BLaER1 treated with 17β-estradiol and CSF1 and Interleukin-3, amounts not matched to agents 10 nM and 100 nM (cell line): Measurements from ENCODE around the gene BUD31.

Experiments
- H3K27ac ChIP-seq, 11 experiments: shearing (Covaris generic); formaldehyde crosslinking; 2 replicates each; pipeline ENCODE4 v1.8.1; 2022
- H3K27me3 ChIP-seq, 11 experiments: shearing (Covaris generic); formaldehyde crosslinking; 2 replicates each; pipeline ENCODE4 v1.8.1; 2022
- H3K36me3 ChIP-seq, 11 experiments: shearing (Covaris generic); formaldehyde crosslinking; 2 replicates each; pipeline ENCODE4 v1.8.1; 2022
- H3K4me1 ChIP-seq, 10 experiments: shearing (Covaris generic); formaldehyde crosslinking; 2 replicates each; pipeline ENCODE4 v1.8.1; 2022
- H3K4me2 ChIP-seq, 11 experiments: shearing (Covaris generic); formaldehyde crosslinking; 2 replicates each; pipeline ENCODE4 v1.8.1; 2022
- H3K4me3 ChIP-seq, 10 experiments: shearing (Covaris generic); formaldehyde crosslinking; 2 replicates each; pipeline ENCODE4 v1.8.1; 2022
- H3K9ac ChIP-seq, 11 experiments: shearing (Covaris generic); formaldehyde crosslinking; 2 replicates each; pipeline ENCODE4 v1.8.1; 2022
- H3K9me3 ChIP-seq, 11 experiments: shearing (Covaris generic); formaldehyde crosslinking; replicated peaks in 1 of 11; 2 replicates each; pipeline ENCODE4 v1.8.1; 2022
- H4K20me1 ChIP-seq, 11 experiments: shearing (Covaris generic); formaldehyde crosslinking; 2 replicates each; pipeline ENCODE4 v1.8.1; 2022
- Cebpa-rat ChIP-seq, 11 experiments: shearing (Covaris generic); IDR thresholded peaks; 2 replicates each; pipeline ENCODE4 v1.8.1; 2022

Gene BUD31

DNA sequence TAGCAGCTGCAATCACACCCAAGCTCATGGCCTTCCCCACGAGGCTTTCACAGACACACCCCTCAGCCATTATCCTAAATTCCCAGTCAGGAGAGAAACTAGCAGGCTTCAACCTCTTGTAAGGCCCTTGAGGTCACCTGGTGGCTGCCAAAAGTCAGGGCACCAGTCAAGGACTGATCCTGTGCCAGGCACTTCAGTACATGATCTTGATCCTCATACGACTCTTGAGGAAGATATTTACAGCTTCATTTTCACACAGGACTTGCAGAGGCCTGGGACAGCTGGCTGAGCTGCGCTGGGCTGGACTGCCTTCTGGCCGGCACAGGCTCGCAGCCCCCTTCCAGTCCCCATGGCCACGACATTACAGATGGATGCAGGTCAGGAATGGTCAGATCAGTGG is 9.2 kb upstream of the BUD31 start:
- Histone ChIP-seq H3K36me3 (peaks cover 97 to 99% (median 98%) of the 10 kb centered on the region in 11 experiments), H3K4me1 (peaks cover 0 to 5% (median 3%) of the 10 kb centered on the region in 10 experiments; a peak in 8 of 20 replicates), H3K9ac (0 out of 22 replicates have a peak overlapping the region, but pooled peaks of 1 of the 11 experiments have one; percentile 13), H3K9me3 (no peaks in the 10 kb centered on the region), H3K27me3 (no peaks in the 10 kb centered on the region), H4K20me1 (peaks cover 51 to 100% (median 97%) of the 10 kb centered on the region in 11 experiments), H3K4me2 (no peak overlapping the region), H3K27ac (0 out of 22 replicates have a peak overlapping the region, but pooled peaks of 1 of the 11 experiments have one; percentile 15), H3K4me3 (no peak overlapping the region)
- no peak for TF ChIP-seq Cebpa-rat (IDR thresholded peaks at IDR 0.05)

DNA sequence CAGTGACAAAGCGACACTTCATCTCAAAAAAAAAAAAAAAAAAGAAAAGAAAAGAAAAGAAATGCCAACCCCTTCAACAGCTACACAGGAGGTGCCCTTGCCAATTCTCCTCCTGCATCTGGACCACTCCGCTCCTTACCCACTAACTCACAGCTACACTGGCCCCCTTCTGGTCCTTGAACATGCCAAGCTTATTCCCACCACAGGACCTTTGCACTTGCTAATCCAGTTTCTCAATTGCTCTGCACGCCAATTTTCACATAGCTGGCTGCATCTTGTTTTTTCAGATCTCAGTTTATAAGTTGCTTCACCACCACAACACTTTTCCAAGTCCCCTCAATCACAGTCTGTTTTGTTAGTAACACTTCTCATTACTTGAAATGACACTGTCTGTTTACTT is 5.9 kb upstream of the BUD31 start:
- H3K4me1 ChIP-seq, result peaks cover 17 to 33% (median 24%) of the 10 kb centered on the region in 10 experiments
- peaks cover 71 to 87% (median 81%) of the 10 kb centered on the region in 11 experiments for H3K36me3 ChIP-seq
- no peak overlapping the region for H3K4me3 ChIP-seq
- TF ChIP-seq Cebpa-rat (IDR thresholded peaks at IDR 0.05), result no peak
- no peaks in the 10 kb centered on the region for H3K9me3 ChIP-seq
- H3K27ac ChIP-seq, result no peak overlapping the region
- no peaks in the 10 kb centered on the region for H3K27me3 ChIP-seq
- peaks cover 68 to 100% (median 97%) of the 10 kb centered on the region in 11 experiments for H4K20me1 ChIP-seq
- no peak overlapping the region for H3K4me2 ChIP-seq
- H3K9ac ChIP-seq, result no peak overlapping the region

DNA sequence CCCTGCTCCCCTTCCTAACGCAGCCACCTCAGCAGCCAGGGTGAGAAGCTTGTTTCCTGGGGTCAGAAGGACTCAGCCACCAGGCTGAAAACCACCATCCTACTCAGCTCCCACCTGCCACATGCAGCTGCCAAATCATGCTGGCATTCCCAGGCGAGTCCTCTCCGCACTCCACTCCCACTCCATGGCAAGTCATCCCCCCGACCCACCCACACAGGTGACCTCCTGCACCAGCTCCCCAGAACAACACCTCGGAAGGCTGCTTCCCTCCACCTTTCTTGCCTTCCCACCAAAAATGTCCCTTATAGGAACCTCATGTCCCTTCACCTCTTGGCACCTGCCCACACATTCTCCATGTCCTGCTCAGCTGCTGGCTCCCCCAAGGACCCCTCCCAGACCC is 5.0 kb upstream of the BUD31 start:
- no peak overlapping the region for H3K4me2 ChIP-seq
- no peaks in the 10 kb centered on the region for H3K27me3 ChIP-seq
- peaks cover 62 to 78% (median 72%) of the 10 kb centered on the region in 11 experiments for H3K36me3 ChIP-seq
- TF ChIP-seq Cebpa-rat (IDR thresholded peaks at IDR 0.05), result no peak
- no peaks in the 10 kb centered on the region for H3K9me3 ChIP-seq
- peaks cover 65 to 92% (median 88%) of the 10 kb centered on the region in 11 experiments for H4K20me1 ChIP-seq
- H3K9ac ChIP-seq, result peak overlapping the region in 1 of 11 experiments; percentile 4; a peak in 1 of 22 replicates
- peaks cover 17 to 33% (median 24%) of the 10 kb centered on the region in 10 experiments for H3K4me1 ChIP-seq
- H3K4me3 ChIP-seq, result no peak overlapping the region
- H3K27ac ChIP-seq, result no peak overlapping the region

DNA sequence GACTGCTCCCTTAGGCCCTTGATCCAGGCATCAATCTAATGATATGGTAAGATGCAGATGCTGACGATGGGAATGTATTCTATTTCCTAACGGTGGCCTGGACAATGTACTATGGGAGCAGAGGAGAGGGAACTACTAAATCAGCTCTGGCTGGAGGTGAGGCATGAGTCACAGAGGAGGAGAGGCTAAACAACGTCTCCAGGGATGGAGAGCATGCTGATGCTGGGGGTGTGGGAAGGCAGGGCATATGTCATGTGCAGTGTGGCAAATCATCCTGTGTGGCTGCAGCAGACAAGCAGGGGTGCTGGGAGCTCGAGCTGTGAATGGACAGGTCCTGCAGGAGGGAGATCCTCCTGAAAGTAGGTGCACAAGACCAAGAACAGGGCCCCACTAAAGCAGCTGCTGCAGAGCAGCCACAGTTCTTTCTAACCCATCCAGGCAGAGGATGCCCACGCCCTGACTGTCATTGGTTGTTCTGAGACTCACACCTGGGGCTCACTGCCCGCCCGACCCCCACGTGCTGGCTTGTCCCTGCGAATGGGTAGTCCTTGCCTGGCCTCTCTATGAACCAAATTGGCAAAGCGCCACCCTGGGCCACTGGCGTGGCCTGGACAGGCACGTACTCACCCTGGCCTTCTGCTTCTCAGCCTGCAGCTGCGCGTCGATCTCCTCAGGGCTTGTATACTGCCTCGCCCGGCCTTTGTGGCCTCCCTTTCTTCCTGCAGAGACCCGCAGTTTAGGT is 4.4 kb upstream of the BUD31 start:
- H3K9me3 ChIP-seq, result no peaks in the 10 kb centered on the region
- no peak overlapping the region for H3K27ac ChIP-seq
- no peaks in the 10 kb centered on the region for H3K27me3 ChIP-seq
- H4K20me1 ChIP-seq, result peaks cover 64 to 91% (median 84%) of the 10 kb centered on the region in 11 experiments
- no peak overlapping the region for H3K4me3 ChIP-seq
- no peak overlapping the region for H3K4me2 ChIP-seq
- TF ChIP-seq Cebpa-rat (IDR thresholded peaks at IDR 0.05), result no peak
- peak overlapping the region in 2 of 11 experiments; percentile 4 to 11; a peak in 3 of 22 replicates for H3K9ac ChIP-seq
- H3K4me1 ChIP-seq, result peaks cover 17 to 33% (median 24%) of the 10 kb centered on the region in 10 experiments
- H3K36me3 ChIP-seq, result peaks cover 56 to 72% (median 65%) of the 10 kb centered on the region in 11 experiments

DNA sequence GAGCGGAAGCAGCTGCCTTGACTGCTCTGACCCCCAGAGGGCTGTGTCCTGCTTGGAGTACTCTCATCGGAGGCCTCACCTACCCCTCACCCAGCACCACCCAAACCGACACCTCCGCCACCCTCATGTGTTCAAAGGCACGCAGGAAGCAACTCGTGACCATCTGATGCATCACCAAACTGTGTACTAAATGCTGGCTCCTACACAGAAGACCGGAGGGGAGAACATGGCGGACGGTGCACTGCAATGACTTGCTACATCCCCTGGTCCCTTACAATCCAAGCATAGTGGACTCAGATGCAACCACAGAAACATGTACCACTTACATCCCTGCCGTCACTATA is 3.8 kb upstream of the BUD31 start:
- Histone ChIP-seq H3K4me1 (peaks cover 21 to 36% (median 27%) of the 10 kb centered on the region in 10 experiments), H3K4me3 (no peak overlapping the region), H3K36me3 (peaks cover 51 to 67% (median 60%) of the 10 kb centered on the region in 11 experiments), H3K27ac (no peak overlapping the region), H3K9ac (peak overlapping the region in 1 of 11 experiments; percentile 11; a peak in 3 of 22 replicates), H3K27me3 (no peaks in the 10 kb centered on the region), H3K9me3 (no peaks in the 10 kb centered on the region), H3K4me2 (no peak overlapping the region), H4K20me1 (peaks cover 64 to 91% (median 83%) of the 10 kb centered on the region in 11 experiments)
- no peak for TF ChIP-seq Cebpa-rat (IDR thresholded peaks at IDR 0.05)

DNA sequence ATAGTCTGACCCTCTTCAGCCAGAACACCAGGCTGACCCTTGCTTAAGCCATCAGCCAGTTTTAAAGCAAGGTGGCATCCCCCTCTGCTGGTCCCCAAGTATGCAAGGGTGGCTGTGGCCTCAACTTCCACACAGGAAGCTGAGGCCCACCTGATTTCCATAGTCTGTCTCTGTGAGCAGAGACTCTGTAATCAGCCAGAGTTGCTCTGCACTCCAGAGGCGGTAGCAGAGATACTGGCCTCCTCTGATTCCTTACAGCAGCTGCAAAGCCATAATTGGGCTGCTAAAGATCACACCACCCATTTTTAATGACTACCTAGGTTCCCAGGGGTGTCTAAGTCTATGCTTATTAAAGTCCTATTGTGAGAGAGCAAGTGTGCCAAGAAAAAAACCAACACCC is 2.2 kb upstream of the BUD31 start:
- Histone ChIP-seq H3K9me3 (no peaks in the 10 kb centered on the region), H3K4me3 (peak overlapping the region in 9 of 10 experiments; percentile 74 to 100 (median 93); a peak in 12 of 20 replicates), H3K9ac (peak overlapping the region; percentile 89 to 98 (median 94); a peak in 20 of 22 replicates), H3K36me3 (peaks cover 50 to 66% (median 58%) of the 10 kb centered on the region in 11 experiments), H3K4me1 (peaks cover 28 to 46% (median 39%) of the 10 kb centered on the region in 10 experiments), H4K20me1 (peaks cover 61 to 91% (median 79%) of the 10 kb centered on the region in 11 experiments), H3K27ac (no peak overlapping the region; a peak in 3 of 22 replicates), H3K4me2 (peak overlapping the region; percentile 82 to 99 (median 94)), H3K27me3 (no peaks in the 10 kb centered on the region)
- no peak for TF ChIP-seq Cebpa-rat (IDR thresholded peaks at IDR 0.05)

DNA sequence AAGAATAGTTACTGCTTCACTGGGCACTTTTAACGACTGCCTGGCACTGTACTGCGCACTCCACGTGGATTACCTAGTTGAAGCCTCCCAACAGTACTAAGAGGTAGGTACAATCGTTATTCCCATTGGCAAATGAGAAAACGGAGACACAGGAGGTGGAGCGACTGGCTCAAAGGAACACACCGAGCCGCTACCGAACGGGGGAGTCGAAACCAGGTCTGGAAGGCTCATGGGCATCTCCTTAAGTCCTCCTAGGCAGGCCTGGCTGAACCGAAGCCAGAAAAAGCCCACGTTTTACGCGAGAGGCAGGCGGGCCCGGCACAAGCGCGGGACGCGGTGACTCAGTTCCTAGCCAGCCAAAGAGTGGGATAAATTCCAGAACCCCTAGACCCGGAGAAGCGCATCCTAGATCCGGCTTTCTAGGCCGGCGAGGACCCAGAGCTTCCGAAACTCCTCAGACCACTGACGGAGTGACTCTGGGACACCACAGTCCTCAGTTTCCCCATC is 844 bp upstream of the BUD31 start:
- H3K9me3 ChIP-seq, result no peaks in the 10 kb centered on the region
- peaks cover 50 to 66% (median 58%) of the 10 kb centered on the region in 11 experiments for H3K36me3 ChIP-seq
- peak overlapping the region; percentile 89 to 98 (median 94) for H3K9ac ChIP-seq
- peak overlapping the region; percentile 74 to 100 (median 92) for H3K4me3 ChIP-seq
- no peaks in the 10 kb centered on the region for H3K27me3 ChIP-seq
- H4K20me1 ChIP-seq, result peaks cover 54 to 91% (median 76%) of the 10 kb centered on the region in 11 experiments
- H3K27ac ChIP-seq, result peak overlapping the region; percentile 90 to 99 (median 97)
- no peak for TF ChIP-seq Cebpa-rat (IDR thresholded peaks at IDR 0.05)
- H3K4me2 ChIP-seq, result peak overlapping the region; percentile 82 to 99 (median 94)
- peaks cover 28 to 46% (median 39%) of the 10 kb centered on the region in 10 experiments for H3K4me1 ChIP-seq

DNA sequence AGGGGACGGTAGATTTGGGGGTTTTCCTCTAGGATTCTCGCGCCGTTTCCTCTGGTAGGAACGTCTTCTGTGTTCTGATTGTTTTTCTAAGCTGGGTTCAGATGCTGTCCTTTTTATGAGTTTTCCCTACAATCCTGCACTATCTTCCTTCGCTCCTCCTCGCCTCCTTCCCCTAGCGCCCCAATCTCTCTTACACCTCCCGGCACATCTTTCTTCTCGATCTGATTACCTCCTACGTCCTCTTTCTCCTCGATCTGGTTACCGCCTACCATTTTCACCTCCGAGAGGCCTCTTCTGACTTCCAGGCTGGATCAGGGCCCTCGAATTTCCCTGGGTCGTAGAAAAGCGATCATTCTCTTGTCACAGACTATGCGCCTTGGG is 413 bp downstream of the BUD31 start:
- Histone ChIP-seq H3K27me3 (no peaks in the 10 kb centered on the region), H4K20me1 (peaks cover 49 to 91% (median 68%) of the 10 kb centered on the region in 11 experiments), H3K4me1 (peaks cover 28 to 46% (median 39%) of the 10 kb centered on the region in 10 experiments), H3K9ac (peak overlapping the region; percentile 89 to 98 (median 94)), H3K27ac (peak overlapping the region; percentile 90 to 99 (median 97)), H3K4me2 (peak overlapping the region; percentile 80 to 96 (median 92)), H3K4me3 (peak overlapping the region; percentile 74 to 100 (median 92)), H3K9me3 (no peaks in the 10 kb centered on the region), H3K36me3 (peaks cover 50 to 66% (median 58%) of the 10 kb centered on the region in 11 experiments)
- TF ChIP-seq Cebpa-rat (IDR thresholded peaks at IDR 0.05), result no peak

DNA sequence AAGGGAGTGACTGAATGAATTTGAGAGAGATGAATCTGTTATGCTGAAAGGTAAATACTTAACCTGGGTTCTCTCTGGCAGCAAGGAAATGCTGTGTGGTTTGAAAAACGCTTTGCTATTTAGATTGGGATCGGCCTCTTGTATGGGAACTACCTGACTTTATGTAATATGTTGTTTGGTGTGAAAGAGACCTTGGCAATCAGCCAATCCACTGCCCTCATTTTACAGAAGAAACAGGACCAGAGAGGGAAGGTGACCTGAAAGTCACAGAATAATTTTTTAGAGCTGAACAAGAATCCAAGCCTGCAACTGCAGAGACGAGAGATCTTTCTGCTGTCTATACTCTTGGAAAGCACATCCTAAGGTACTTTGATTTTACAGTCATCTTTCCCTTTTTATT is 1.0 kb downstream of the BUD31 start:
- H3K4me1 ChIP-seq, result peaks cover 28 to 40% (median 36%) of the 10 kb centered on the region in 10 experiments
- H4K20me1 ChIP-seq, result peaks cover 43 to 91% (median 68%) of the 10 kb centered on the region in 11 experiments
- H3K9ac ChIP-seq, result peak overlapping the region; percentile 89 to 98 (median 94)
- no peak for TF ChIP-seq Cebpa-rat (IDR thresholded peaks at IDR 0.05)
- no peaks in the 10 kb centered on the region for H3K9me3 ChIP-seq
- H3K4me3 ChIP-seq, result peak overlapping the region; percentile 74 to 100 (median 92)
- peak overlapping the region; percentile 80 to 96 (median 92) for H3K4me2 ChIP-seq
- H3K27me3 ChIP-seq, result no peaks in the 10 kb centered on the region
- H3K27ac ChIP-seq, result peak overlapping the region; percentile 90 to 99 (median 97); a peak in 15 of 22 replicates
- peaks cover 50 to 66% (median 58%) of the 10 kb centered on the region in 11 experiments for H3K36me3 ChIP-seq
